Body of pancreas (tissue), 4 donors: ENCODE measurements around the gene GSK3B.

Experiments used
- CTCF ChIP-seq, 7 experiments: fragments of 450-650 bp in 4 of 7; fragments of 200-600 bp in 3 of 7; sonication (generic) in 3 of 7; IDR thresholded peaks; one replicate each; pipeline ENCODE4 v1.5.1; 2016 to 2019; ENCODE audit warnings: antibody characterized with exemption in 7 of 7
- POLR2A ChIP-seq, 3 donors: fragments of 450-650 bp; IDR thresholded peaks; one replicate each; pipeline ENCODE4 v1.6.1; 2016; ENCODE audit warnings: antibody characterized with exemption in 3 of 3, mild to moderate bottlenecking in 2 of 3

GRCh38 chr3:119973018-119973646 is 121.1 kb downstream of the GSK3B start:
- no peak for TF ChIP-seq POLR2A (IDR thresholded peaks at IDR 0.05)
- TF ChIP-seq CTCF (IDR thresholded peaks at IDR 0.05), result no peak
